Fibroblast of lung (primary cell): ENCODE data around the gene ID3. TPM values are rescaled to one million over a fixed set of nuclear protein-coding genes. Genes with fewer than 3 reads are reported as not detected.

Experiments used
- DNase-seq, 2 donors: peaks; one replicate each; pipeline versions ENCODE4 v3.0.0 to v3.0.0-alpha.2; 2010; ENCODE audit warnings: low read depth in 2 of 2
- H2AFZ ChIP-seq: 2 replicates; pipeline ENCODE4 v1.5.1; 2012; ENCODE audit warnings: low read length, control low read depth, inconsistent platforms
- H3K27ac ChIP-seq: 2 replicates; pipeline ENCODE4 v1.5.1; 2011; ENCODE audit warnings: low read length, control low read depth; ENCODE audit not compliant: insufficient read depth
- H3K27me3 ChIP-seq: 2 replicates; pipeline ENCODE4 v1.5.1; 2011; ENCODE audit warnings: mild to moderate bottlenecking, low read length; ENCODE audit not compliant: control insufficient read depth, insufficient read depth
- H3K36me3 ChIP-seq: 2 replicates; pipeline ENCODE4 v1.5.1; 2011; ENCODE audit warnings: low read length; ENCODE audit not compliant: control insufficient read depth, insufficient read depth
- H3K4me1 ChIP-seq: 2 replicates; pipeline ENCODE4 v1.5.1; 2011; ENCODE audit warnings: low read length; ENCODE audit not compliant: control insufficient read depth, insufficient read depth; ENCODE audit errors: extremely low read depth
- H3K4me2 ChIP-seq: 2 replicates; pipeline ENCODE4 v1.5.1; 2011; ENCODE audit warnings: low read length, control low read depth; ENCODE audit not compliant: insufficient read depth; ENCODE audit errors: extremely low read depth
- H3K4me3 ChIP-seq, 4 experiments: fragments of 200-600 bp in 1 of 4; sonication (generic) in 1 of 4; replicated peaks in 1 of 4; 2 replicates each; pipeline ENCODE4 v1.5.1; 2011 to 2016; ENCODE audit warnings: low read length in 4 of 4, low read depth in 3 of 4, mild to moderate bottlenecking in 3 of 4, control low read depth in 2 of 4, inconsistent platforms in 1 of 4, mixed read lengths in 1 of 4; ENCODE audit not compliant: insufficient read depth in 1 of 4; ENCODE audit errors: control extremely low read depth in 1 of 4
- H3K79me2 ChIP-seq: 2 replicates; pipeline ENCODE4 v1.5.1; 2012; ENCODE audit warnings: mild to moderate bottlenecking, low read length, inconsistent platforms; ENCODE audit not compliant: control insufficient read depth, insufficient read depth
- H3K9ac ChIP-seq: 2 replicates; pipeline ENCODE4 v1.5.1; 2011; ENCODE audit warnings: mild to moderate bottlenecking, low read length, control low read depth; ENCODE audit not compliant: insufficient read depth
- H3K9me3 ChIP-seq: 2 replicates; pipeline ENCODE4 v1.5.1; 2012; ENCODE audit warnings: low read depth, low read length; ENCODE audit not compliant: control insufficient read depth, insufficient read depth
- H4K20me1 ChIP-seq: 2 replicates; pipeline ENCODE4 v1.5.1; 2011; ENCODE audit warnings: low read length; ENCODE audit not compliant: control insufficient read depth, insufficient read depth; ENCODE audit errors: extremely low read depth
- EZH2 ChIP-seq: IDR thresholded peaks from 2 replicates; pipeline ENCODE4 v1.5.1; 2012; ENCODE audit warnings: low read length, control low read depth, mild to moderate bottlenecking; ENCODE audit errors: missing control alignments
- polyA plus RNA-seq, 2 donors: library from polyadenylated mRNA; depleted of rRNA in 1 of 2; stranded (reverse) in 1 of 2; unstranded in 1 of 2; fragments of >200 nt; gene quantifications; 2 replicates each; pipeline ENCODE4 v1.2.1, GENCODE V29; 2011 to 2012; ENCODE audit warnings: missing spikeins in 1 of 2
- total RNA-seq: library from RNA; depleted of rRNA; stranded (reverse); fragments of >200 nt; gene quantifications from 2 replicates; pipeline ENCODE4 v1.2.1, GENCODE V29; 2014
- TF ChIP-seq, protein P1 (sequence below), 2 donors: IDR thresholded peaks in 1 of 2; conservative IDR thresholded peaks in 1 of 2; 1 replicate in 1 of 2; 2 replicates in 1 of 2; pipeline ENCODE4 v1.5.1; 2011 to 2012; ENCODE audit warnings: low read length in 2 of 2, control low read depth in 1 of 2, inconsistent platforms in 1 of 2, low read depth in 1 of 2, mild to moderate bottlenecking in 1 of 2

Gene ID3
- total and polyA plus RNA-seq, 2 donors (not counting 1 experiment from before 2014, with no cell fraction given), result 9.9 to 23.0 TPM

DNA sequence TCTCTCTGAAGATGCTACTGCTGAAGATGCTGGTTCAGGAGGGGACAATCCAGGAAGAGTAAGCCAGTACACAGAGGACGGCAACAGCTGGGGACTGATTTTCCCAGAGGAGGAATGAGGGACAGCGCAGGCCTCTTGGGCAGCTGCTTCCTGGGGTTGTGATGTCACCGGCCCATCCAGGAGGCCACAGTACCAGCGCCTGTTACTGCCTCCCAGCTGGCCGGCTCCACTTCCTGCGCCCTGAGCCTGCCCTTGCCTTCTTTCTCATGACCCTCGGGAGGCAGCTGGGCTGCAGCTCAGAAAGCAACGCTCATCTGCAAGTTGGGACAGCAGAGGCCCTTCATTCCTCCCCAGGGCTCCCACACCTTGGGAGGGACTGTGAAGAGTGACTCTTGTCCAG lies 21.9 kb upstream of the ID3 start:
- DNase-seq, result peak; percentile 37 to 89
- Histone ChIP-seq H4K20me1 (no peaks in the 10 kb centered on the region), H3K36me3 (no peaks in the 10 kb centered on the region), H3K9ac (no peak overlapping the region), H3K4me2 (no peak overlapping the region), H2AFZ (no peak overlapping the region), H3K9me3 (no peaks in the 10 kb centered on the region), H3K27me3 (no peaks in the 10 kb centered on the region), H3K79me2 (no peaks in the 10 kb centered on the region), H3K4me1 (peaks cover 26% of the 10 kb centered on the region), H3K27ac (peak overlapping the region; percentile 70), H3K4me3 (no peak overlapping the region)
- no peak for TF ChIP-seq EZH2
- TF ChIP-seq, protein P1, sequence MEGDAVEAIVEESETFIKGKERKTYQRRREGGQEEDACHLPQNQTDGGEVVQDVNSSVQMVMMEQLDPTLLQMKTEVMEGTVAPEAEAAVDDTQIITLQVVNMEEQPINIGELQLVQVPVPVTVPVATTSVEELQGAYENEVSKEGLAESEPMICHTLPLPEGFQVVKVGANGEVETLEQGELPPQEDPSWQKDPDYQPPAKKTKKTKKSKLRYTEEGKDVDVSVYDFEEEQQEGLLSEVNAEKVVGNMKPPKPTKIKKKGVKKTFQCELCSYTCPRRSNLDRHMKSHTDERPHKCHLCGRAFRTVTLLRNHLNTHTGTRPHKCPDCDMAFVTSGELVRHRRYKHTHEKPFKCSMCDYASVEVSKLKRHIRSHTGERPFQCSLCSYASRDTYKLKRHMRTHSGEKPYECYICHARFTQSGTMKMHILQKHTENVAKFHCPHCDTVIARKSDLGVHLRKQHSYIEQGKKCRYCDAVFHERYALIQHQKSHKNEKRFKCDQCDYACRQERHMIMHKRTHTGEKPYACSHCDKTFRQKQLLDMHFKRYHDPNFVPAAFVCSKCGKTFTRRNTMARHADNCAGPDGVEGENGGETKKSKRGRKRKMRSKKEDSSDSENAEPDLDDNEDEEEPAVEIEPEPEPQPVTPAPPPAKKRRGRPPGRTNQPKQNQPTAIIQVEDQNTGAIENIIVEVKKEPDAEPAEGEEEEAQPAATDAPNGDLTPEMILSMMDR (conservative IDR thresholded peaks at IDR 0.05 in 1 of 2, IDR thresholded peaks at IDR 0.05 in 1 of 2; ENCODE audit: low read depth in 1 of 2, low read length in 2 of 2), result no peak

DNA sequence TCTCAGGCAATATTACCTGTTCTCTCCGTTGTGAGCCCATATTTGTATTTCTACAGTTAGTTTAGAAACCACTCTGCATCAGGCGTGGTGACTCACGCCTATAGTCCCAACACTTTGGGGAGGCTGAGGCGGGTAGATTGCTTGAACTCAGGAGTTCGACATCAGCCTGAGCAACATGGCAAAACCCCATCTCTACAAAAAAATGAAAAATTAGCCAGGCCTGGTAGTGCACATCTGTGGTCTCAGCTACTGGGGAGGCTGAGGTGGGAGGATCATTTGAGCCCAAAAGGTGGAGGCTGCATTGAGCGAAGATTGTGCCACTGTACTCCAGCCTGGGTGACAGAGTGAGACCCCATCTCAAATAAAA lies 19.7 kb upstream of the ID3 start:
- H3K27ac ChIP-seq, result peak overlapping the region; percentile 91
- no peak overlapping the region for H3K9ac ChIP-seq
- H3K27me3 ChIP-seq, result no peaks in the 10 kb centered on the region
- no peak overlapping the region for H3K4me3 ChIP-seq
- no peaks in the 10 kb centered on the region for H3K9me3 ChIP-seq
- TF ChIP-seq, protein P1 (conservative IDR thresholded peaks at IDR 0.05 in 1 of 2, IDR thresholded peaks at IDR 0.05 in 1 of 2; ENCODE audit: low read depth in 1 of 2, low read length in 2 of 2), result no peak
- no peak for TF ChIP-seq EZH2
- no peak overlapping the region for H3K4me2 ChIP-seq
- no peaks in the 10 kb centered on the region for H3K36me3 ChIP-seq
- H2AFZ ChIP-seq, result no peak overlapping the region
- DNase-seq, result no peak
- peaks cover 25% of the 10 kb centered on the region for H3K4me1 ChIP-seq
- no peaks in the 10 kb centered on the region for H4K20me1 ChIP-seq
- no peaks in the 10 kb centered on the region for H3K79me2 ChIP-seq

DNA sequence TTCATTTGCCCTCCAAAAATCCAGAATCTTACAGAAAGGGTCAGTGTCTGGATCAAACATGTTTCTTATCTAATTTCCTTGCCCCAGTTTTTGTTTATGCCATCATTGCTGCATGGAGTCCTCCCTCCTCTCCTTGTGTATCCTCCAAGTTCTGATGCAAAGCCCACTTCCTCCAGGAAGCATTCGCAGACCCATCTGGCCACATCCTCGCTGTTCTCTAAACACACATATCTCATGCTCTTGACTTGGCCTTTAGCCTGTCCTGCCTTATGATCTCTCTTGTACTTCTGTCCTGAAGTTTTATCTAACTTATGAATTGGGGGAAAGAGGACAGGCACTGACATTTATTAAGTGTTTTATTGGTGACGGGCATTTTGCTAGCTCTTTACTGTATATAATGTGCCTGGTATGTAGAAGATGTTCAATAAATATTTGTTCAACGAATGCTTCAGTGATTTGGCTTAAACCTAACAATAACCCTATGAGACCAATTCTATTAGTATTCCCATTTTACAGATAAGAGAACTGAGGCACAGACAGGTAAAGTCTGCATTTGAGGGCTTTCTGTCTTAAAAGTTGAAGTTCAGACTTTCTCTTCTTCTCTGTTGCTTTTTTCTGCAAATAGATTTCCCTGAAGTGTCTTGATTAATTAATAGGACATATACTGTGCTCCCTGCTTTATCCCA lies 19.2 kb upstream of the ID3 start:
- peak overlapping the region; percentile 91 for H3K27ac ChIP-seq
- no peak overlapping the region for H2AFZ ChIP-seq
- H4K20me1 ChIP-seq, result no peaks in the 10 kb centered on the region
- H3K79me2 ChIP-seq, result no peaks in the 10 kb centered on the region
- no peaks in the 10 kb centered on the region for H3K36me3 ChIP-seq
- peaks cover 25% of the 10 kb centered on the region for H3K4me1 ChIP-seq
- no peak for TF ChIP-seq EZH2
- TF ChIP-seq, protein P1 (conservative IDR thresholded peaks at IDR 0.05 in 1 of 2, IDR thresholded peaks at IDR 0.05 in 1 of 2; ENCODE audit: low read depth in 1 of 2, low read length in 2 of 2), result no peak
- no peaks in the 10 kb centered on the region for H3K9me3 ChIP-seq
- no peak overlapping the region for H3K9ac ChIP-seq
- no peak overlapping the region for H3K4me2 ChIP-seq
- H3K4me3 ChIP-seq, result no peak overlapping the region
- H3K27me3 ChIP-seq, result no peaks in the 10 kb centered on the region
- no peak for DNase-seq
